Adrenal gland (tissue), 12 donors: ENCODE results near the gene RINT1. TPM values are rescaled to one million over a fixed set of nuclear protein-coding genes. Genes with fewer than 3 reads are reported as not detected.

Experiments used
- DNase-seq, 7 donors: peaks; one replicate each; pipeline ENCODE4 v3.0.0-alpha.2; 2019 to 2020
- H3K27ac ChIP-seq, 5 donors: fragments of 200-600 bp; sonication (generic) in 4 of 5; 1 replicate in 3 of 5; 2 replicates in 2 of 5; pipeline versions ENCODE4 v1.5.1 to v1.8.0; 2016 to 2020; ENCODE audit warnings: mild to moderate bottlenecking in 1 of 5
- H3K27me3 ChIP-seq: fragments of 200-600 bp; 2 replicates; pipeline ENCODE4 v1.8.0; 2021
- H3K36me3 ChIP-seq, 2 donors: fragments of 200-600 bp; replicated peaks in 1 of 2; 1 replicate in 1 of 2; 2 replicates in 1 of 2; pipeline versions ENCODE4 v1.5.1 to v1.8.0; 2018 to 2022
- H3K4me1 ChIP-seq, 2 donors: fragments of 200-600 bp; replicated peaks in 1 of 2; 1 replicate in 1 of 2; 2 replicates in 1 of 2; pipeline versions ENCODE4 v1.5.1 to v1.8.0; 2018 to 2021
- H3K4me3 ChIP-seq, 4 donors: fragments of 200-600 bp; sonication (generic) in 3 of 4; one replicate each; pipeline ENCODE4 v1.5.1; 2016 to 2018
- H3K9me3 ChIP-seq, 3 donors: fragments of 200-600 bp; sonication (generic) in 1 of 3; replicated peaks in 1 of 3; 1 replicate in 2 of 3; 2 replicates in 1 of 3; pipeline versions ENCODE4 v1.5.1 to v1.8.0; 2016 to 2021
- POLR2A ChIP-seq, 2 donors: fragments of 450-650 bp; IDR thresholded peaks; one replicate each; pipeline ENCODE4 v1.6.1; 2017; ENCODE audit warnings: antibody characterized with exemption in 2 of 2, mild to moderate bottlenecking in 2 of 2, moderate library complexity in 1 of 2
- WGBS, 4 donors: extraction: QIAGEN DNeasy Blood & Tissue Kit in 2 of 4; methylation state at CpG; one replicate each; pipeline versions ENCODE4 v1.1.5 to v1.1.7; 2013 to 2017; 5-methylcytosine and 5-hydroxymethylcytosine counted together
- intact Hi-C, 2 donors: fragments of 100-400 bp; cut with DNase I; formaldehyde crosslinking; loops; one replicate each; pipeline versions ENCODE4 v1.14.1 to v1.15.0; 2022 to 2023
- polyA plus RNA-seq, 3 donors: library from polyadenylated mRNA; stranded (reverse); fragments of 200-250 nt in 2 of 3; fragments of 350-450 nt in 1 of 3; fragmentation: Illumina TruSeq in 1 of 3; extraction: RNeasy Lipid Tissue Mini Kit (QIAGEN cat#74804) in 1 of 3; gene quantifications; one replicate each; pipeline ENCODE4 v1.2.3, GENCODE V29; 2013 to 2014
- total RNA-seq, 9 donors: library from RNA; depleted of rRNA in 4 of 9; stranded (reverse); fragments of >200 nt in 4 of 9; fragments of 120-200 nt in 1 of 9; fragmentation: NEBNext Ultra II Directional in 1 of 9; extraction: Animal tissue kit (Norgen Biotek cat#: 25700) in 1 of 9; gene quantifications; one replicate each; pipeline versions ENCODE4 v1.1.0 to v1.2.4, GENCODE V29; 2013 to 2023
- TF ChIP-seq, protein P1 (sequence below), 6 experiments: fragments of 450-650 bp in 4 of 6; fragments of 200-600 bp in 2 of 6; sonication (generic) in 1 of 6; IDR thresholded peaks; 1 replicate in 5 of 6; 2 replicates in 1 of 6; pipeline versions ENCODE4 v1.5.1 to v1.8.0; 2016 to 2021; ENCODE audit warnings: antibody characterized with exemption in 6 of 6, mild to moderate bottlenecking in 2 of 6, moderate library complexity in 1 of 6
- donor health status: healthy with polysubstance abuse.
- donor health status: Bipolar disorder and iron deficiency.
- donor health status: DM: yes; HTN: yes; CAD: no.
- donor health status: DM: no; HTN: no; CAD: no.
- donor health status: DM: no; HTN: no; CAD: no.
- donor health status: DM: yes; HTN: yes; CAD: no.

Gene RINT1
- total and polyA plus RNA-seq, 12 donors = 9.8 to 25.8 (median 15.7) TPM

DNA sequence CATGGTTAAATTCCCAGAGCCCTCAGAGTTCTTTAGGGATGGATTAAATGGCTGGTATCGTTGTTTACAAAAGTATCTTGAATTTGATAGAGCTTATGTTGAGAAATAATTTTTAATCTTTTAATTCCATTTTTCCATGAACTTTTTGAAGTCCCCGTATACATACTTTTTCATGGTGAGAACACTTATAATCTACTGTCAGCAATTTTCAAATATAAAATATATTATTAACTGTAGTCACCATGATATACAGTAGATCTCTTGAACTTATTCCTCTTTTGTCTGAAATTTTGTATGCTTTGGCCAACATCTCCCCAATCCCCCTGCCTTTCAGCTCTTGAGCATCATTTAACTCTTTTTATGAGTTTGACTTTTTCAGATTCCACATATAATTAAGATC is 39.9 kb downstream of the RINT1 start:
- peaks cover 0 to 13% of the 10 kb centered on the region in 2 donors for H3K36me3 ChIP-seq
- no peak overlapping the region for H3K27ac ChIP-seq
- TF ChIP-seq, protein P1, sequence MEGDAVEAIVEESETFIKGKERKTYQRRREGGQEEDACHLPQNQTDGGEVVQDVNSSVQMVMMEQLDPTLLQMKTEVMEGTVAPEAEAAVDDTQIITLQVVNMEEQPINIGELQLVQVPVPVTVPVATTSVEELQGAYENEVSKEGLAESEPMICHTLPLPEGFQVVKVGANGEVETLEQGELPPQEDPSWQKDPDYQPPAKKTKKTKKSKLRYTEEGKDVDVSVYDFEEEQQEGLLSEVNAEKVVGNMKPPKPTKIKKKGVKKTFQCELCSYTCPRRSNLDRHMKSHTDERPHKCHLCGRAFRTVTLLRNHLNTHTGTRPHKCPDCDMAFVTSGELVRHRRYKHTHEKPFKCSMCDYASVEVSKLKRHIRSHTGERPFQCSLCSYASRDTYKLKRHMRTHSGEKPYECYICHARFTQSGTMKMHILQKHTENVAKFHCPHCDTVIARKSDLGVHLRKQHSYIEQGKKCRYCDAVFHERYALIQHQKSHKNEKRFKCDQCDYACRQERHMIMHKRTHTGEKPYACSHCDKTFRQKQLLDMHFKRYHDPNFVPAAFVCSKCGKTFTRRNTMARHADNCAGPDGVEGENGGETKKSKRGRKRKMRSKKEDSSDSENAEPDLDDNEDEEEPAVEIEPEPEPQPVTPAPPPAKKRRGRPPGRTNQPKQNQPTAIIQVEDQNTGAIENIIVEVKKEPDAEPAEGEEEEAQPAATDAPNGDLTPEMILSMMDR (IDR thresholded peaks at IDR 0.05) = no peak
- TF ChIP-seq POLR2A (IDR thresholded peaks at IDR 0.05) = no peak
- intact Hi-C loops = no loop called here
- no peak overlapping the region for H3K4me3 ChIP-seq
- peaks cover 0 to 5% of the 10 kb centered on the region in 2 donors for H3K4me1 ChIP-seq
- H3K27me3 ChIP-seq = no peaks in the 10 kb centered on the region
- DNase-seq = no peak
- no peaks in the 10 kb centered on the region for H3K9me3 ChIP-seq
- 91 to 99% (median 95%) methylated on average over 2 of the region's 2 CpGs for WGBS, 4 donors

DNA sequence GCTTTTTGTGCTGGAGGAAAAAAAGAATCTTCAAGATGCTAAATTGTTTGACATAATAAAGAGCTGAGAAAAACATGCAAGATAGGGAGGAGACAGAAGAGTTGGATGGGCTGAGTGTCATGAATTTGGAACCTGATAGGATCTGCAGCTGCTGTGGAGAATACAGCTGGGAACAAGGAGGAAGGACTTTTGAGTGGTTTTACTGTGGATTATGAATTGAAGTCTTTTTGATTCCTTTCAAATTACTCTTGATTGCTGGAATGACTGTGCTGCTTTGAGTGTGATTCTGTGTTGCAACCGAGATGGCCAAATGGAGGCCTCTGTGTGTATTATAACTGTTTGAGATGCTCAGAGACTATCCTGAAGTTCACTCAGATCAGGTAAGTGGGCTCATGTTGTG is 45.2 kb downstream of the RINT1 start:
- Histone ChIP-seq H3K27me3 (no peaks in the 10 kb centered on the region), H3K36me3 (no peaks in the 10 kb centered on the region), H3K4me1 (peaks cover 0 to 8% of the 10 kb centered on the region in 2 donors), H3K27ac (no peak overlapping the region), H3K4me3 (no peak overlapping the region), H3K9me3 (no peaks in the 10 kb centered on the region)
- TF ChIP-seq, protein P1 (IDR thresholded peaks at IDR 0.05) = no peak
- no peak for TF ChIP-seq POLR2A (IDR thresholded peaks at IDR 0.05)
- intact Hi-C loops = no loop called here
- no peak for DNase-seq
- WGBS, 4 donors = 87 to 94% (median 93%) methylated on average over 1 of the region's 1 CpG

- H3K36me3 ChIP-seq = no peaks in the 10 kb centered on the region
- H3K4me3 ChIP-seq = no peak overlapping the region
- no peaks in the 10 kb centered on the region for H3K27me3 ChIP-seq
- H3K4me1 ChIP-seq = peaks cover 0 to 8% of the 10 kb centered on the region in 2 donors
- intact Hi-C loops = no loop called here
- no peak for TF ChIP-seq POLR2A (IDR thresholded peaks at IDR 0.05)
- TF ChIP-seq, protein P1 (IDR thresholded peaks at IDR 0.05) = no peak
- no peak for DNase-seq
- no peak overlapping the region for H3K27ac ChIP-seq
- no peaks in the 10 kb centered on the region for H3K9me3 ChIP-seq
These were observed 46.5 kb downstream of the RINT1 start for GRCh38 chr7:105578496-105578895.

- Histone ChIP-seq H3K27ac (no peak overlapping the region), H3K4me3 (no peak overlapping the region)
- 83 to 88% (median 87%) methylated on average over 22 of the region's 22 CpGs for WGBS, 4 donors
These were observed 48.2 kb downstream of the RINT1 start for GRCh38 chr7:105580022-105580740.

More at GRCh38 chr7:105580022-105580740, 48.2 kb downstream of the RINT1 start:
- TF ChIP-seq, protein P1 (IDR thresholded peaks at IDR 0.05) = no peak
- TF ChIP-seq POLR2A (IDR thresholded peaks at IDR 0.05) = no peak
- DNase-seq = no peak
- intact Hi-C loops = no loop called here
- Histone ChIP-seq H3K9me3 (no peaks in the 10 kb centered on the region), H3K36me3 (no peaks in the 10 kb centered on the region), H3K4me1 (peaks cover 0 to 8% of the 10 kb centered on the region in 2 donors), H3K27me3 (no peaks in the 10 kb centered on the region)
